HuH-7 (cell line): ENCODE measurements around the gene TMOD1.

Source experiments
- DNase-seq: peaks from one replicate; pipeline ENCODE4 v3.0.0; 2011; ENCODE audit warnings: low spot score

Gene TMOD1

DNA sequence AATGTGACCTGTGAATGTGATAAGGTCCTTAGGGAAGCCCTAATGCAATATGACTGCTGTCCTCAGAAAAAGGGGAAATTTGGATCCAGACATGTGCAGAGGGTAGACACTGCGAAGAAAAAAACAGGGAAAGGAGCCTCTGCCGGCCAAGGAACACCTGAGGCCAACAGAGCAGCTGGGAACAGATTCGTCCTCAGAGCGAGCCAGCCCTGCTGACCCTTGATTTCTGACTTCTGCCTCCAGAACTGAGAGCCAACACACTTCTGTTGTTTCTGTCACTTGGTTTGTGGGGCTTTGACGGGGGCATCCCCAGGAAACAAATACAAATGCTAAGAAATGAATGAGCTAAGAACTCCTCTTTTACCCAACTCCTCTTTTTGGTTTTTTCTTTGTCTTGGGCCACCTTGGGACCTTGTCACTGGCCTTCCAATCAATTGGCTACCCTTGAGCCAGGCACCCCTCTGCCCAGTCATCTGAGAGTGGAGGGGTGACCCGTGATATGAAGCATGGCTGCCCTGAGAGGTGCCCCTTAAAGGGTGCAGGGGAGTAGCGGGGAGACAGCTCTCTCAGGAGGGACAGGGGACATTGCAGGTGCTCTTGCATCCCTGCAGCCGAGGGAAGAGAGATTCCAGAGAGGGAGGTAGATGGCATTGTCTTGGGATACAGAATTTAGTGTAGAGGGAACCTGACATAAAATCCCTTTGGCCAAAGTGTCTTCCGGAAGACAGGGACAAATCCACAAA, 16.9 kb downstream of the TMOD1 start:
- DNase-seq = no peak

DNA sequence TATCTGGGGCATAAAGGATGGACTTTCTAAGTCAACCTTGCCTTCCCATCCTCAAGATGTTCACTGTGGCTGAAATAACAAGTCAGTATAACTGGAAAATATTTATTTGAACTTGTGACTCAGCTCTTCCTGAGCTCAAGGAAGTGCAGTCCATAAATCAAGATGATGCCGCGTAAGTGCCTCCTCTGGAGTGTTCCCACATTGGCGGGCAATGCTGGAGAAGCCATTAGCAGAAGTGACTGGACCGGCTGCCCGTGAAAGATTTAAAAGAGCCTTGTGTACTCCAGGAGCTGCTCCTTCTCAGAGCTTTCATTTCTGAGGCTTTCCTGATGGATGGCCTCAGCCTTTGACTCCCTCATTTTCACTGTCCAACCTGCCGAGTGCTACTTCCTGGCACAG, 17.4 kb downstream of the TMOD1 start:
- DNase-seq = no peak

DNA sequence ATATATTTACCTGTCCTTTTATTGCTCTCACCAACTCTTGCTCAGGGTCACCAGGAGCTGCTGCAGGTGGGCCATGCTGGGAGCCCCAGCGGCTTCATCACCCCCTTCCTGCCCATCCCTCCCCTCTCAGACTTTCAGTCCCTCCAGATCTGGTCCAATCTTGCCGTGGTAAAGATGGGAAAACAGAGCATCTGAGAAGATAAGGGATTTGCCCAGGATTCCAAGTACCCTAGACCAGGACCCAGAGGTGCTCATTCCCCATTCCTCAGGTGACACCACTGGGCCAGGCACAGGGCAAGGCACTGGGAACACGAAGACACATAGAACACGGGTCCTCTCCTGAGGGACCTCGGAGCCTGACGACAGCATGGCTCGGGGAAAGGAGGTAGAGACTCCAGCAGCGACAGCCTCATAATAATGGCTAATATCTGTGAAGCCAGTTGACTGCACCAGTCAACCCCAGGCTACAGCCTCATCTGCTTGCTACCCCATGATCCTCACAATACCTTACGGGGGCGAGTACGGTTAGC, 18.0 kb downstream of the TMOD1 start:
- no peak for DNase-seq

DNA sequence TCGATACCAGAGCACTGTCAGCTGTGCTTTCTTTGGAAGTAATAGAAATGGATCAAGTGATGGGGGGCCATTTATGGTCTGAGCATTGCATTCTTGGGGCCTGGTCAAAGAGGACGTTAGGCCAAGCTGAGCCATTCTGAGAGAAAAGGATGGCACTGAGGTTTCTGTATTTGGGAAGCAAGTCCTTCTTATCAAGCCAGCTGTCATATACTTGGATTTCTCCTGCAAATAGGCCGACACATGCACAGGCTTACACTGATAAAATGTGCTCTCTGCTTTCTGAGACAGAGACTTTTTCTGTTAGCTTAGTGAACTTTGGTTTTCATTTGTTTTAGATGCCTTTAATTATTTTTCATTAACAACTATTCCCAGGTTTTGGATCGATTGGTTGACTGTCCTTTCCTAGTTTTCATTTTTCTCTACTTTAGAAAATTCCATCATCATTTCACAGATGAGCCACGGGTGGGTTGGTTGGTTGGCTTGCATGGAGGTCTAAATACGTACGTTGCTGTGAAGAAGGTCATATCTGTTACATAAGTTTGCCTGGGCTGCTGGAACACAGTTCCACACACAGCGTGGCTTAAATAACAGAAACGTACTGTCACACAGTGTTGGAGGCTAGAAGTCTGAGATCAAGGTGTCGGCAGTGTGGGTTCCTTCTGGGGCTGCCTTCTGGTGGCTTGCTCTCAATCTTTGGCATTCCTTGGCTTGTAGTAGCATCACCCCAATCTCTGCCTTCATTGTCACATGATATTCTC, 20.3 kb downstream of the TMOD1 start:
- no peak for DNase-seq

DNA sequence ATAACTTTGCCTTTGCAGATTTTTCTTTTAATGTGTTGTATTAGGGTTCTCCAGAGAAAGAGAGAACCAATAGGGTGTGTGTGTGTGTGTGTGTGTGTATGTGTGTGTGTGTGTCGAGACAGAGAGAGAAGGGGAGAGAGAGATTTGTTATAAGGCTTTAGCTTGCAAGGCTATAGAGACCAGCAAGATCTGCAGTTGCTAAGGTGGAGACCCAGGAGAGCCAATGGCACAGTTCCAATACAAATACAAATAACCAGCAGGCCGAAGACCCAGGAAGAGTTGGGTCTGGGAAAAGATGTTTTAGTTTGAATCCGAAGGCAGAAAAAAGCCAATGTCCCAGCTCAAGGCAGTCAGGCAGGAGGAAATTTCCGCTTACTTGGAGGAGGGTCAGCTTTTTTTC, 23.0 kb downstream of the TMOD1 start:
- DNase-seq = no peak

DNA sequence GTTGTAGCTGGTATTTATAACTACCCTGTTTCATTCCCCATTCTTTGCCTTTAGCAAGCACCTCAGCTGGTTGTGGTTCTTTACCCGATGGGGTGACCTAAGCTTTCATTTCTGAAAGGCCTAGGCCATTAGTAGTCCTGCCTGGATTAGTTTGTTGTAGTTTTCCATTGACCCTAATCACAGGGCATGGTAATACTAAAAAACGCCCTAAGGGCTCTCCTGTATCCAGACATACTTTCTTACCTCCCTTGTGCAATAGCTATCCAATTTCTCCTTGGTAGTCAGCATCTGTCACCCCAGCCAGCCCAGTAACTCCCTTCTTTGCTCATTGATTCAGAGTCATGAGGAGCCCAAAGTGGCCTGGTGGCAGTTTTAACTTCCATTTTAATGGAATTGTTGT, 24.0 kb downstream of the TMOD1 start:
- no peak for DNase-seq

DNA sequence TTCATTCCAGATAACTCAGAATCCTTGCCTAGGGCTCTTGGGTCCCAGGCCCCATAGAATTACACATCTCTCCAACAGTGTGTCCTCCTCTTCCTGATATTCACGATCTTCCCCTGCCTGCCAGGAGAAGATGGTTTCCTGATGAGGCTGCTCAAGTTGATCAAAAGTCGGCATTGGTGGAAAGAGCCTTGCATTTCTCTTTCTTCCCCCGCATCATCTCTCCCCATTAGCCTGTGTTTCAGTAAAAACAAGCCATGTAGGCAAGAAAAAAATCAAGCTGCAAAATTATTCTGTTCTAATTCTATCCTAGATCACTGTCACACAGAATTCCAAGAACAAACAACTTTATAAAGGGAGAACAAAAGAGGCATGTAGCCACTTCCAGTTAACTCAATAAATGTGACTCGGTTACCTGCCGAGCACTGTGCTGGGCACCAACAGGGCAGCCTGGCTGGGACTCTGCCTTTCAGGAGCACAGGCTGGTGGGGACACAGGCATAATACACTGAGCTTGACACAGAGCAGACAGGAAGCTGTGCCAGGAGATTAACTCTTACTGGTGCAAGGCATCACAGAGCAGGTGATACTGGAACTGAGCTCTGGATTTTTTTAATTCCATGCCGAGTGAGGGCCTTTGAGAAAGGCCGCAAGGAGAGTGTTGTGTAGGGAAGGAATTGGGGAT, 25.6 kb downstream of the TMOD1 start:
- DNase-seq = no peak

DNA sequence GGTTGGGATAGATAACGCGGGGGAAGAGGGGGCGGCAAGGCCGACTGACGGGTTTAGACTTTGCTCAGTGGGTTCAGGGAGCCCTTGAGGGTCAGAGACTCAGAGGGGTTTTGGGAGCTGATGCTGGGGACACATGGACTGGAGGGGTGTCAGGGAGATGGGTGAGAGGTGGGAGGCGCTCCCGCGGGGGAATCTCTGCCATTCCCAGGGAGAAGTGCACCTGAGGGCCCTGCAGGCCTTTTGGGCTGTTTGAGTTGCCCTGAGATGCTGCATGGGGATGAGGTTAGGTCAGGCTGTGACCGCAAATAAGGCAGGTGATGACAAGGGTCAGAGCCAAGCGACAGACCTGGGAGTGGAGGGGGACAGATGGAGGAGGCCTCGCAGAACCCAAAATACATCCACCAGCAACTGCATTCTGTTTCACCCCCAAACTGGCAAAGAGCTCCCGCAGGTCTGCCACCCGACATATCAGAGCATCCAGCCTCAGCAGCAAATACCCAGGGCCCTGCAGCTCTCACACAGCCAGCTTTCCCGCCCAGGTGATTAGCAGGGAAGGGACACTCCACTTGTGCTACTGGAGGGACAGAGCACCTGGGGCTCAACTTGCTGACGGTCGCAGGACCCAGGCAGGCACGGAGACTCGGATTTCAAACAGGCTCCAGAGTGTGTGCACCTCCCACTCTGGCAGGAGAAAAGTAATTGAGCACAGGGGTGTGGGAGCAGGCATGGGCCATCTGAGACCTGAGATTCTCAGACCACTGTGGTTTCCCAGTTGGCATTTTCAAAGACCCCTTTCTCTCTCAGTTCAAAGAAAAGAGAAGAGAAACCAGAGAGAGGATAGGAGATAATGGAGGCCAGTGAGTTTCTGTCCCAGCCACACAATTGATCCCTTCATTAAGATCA, 26.4 kb downstream of the TMOD1 start:
- no peak for DNase-seq

DNA sequence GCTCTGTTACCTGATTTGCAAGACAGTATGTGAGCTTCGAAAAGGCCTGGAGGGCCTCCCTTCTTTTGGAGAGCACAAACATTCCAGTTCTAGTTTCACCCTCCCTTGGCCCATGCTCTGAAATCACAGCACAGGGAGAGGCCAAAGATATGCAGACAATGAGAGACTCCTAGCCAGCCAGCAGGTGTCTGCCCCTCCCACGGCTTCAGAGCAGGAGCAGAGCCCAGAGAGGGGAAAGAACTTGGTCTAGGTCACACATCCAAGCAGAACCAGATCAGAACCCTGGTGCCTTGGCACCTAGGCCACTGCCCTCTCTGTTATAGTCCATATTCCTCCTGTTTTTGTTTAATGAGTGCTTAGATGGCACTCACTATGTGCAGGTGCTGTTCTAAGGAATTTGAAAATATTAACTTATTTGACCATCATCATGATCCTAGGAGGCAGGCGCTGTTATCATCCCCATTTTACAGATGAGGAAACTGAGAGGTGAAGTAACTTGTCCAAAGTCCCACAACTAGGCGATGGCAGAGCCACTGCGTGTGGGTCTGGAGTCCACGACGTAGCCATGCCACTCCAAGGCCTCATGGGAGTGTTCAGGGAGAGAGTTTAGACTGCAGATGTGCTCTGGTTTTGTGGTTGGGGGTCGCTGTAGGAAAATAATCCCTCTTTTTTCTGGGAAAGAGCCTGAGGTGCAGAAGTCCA, 27.2 kb downstream of the TMOD1 start:
- no peak for DNase-seq

DNA sequence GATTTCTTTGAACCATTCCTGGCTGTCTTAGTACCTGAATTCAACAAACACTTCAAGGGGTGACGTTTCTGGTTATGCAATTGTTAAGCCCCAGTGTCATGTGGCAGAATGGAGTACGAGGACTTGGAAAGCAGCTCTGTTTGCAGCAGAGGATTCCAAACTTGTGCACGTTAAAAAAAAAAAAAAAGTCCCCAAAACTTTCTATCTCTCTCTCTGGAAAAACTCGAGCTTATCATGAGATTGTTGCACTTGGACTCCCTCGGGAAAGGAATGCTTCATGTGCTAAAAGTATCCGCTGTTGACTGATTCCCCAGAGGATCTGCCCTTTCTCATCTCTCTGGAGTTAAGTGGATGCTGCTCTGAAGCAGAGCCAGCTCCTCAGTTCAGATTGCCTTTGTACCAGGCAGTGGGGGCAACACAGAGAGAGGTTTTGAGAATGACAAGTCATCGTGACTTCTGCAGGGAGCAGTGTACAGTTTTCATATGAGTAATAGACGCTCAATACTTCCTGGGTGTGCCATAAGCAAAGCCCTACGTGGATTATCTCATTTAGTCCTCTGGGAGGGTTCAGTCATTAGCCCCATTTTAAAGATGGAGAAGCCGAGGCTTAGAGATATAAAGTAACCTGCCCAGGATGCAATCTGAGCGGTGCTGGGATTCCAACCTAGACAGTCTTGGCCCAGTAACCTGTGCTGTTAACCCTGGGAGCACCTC, 28.1 kb downstream of the TMOD1 start:
- DNase-seq = no peak

DNA sequence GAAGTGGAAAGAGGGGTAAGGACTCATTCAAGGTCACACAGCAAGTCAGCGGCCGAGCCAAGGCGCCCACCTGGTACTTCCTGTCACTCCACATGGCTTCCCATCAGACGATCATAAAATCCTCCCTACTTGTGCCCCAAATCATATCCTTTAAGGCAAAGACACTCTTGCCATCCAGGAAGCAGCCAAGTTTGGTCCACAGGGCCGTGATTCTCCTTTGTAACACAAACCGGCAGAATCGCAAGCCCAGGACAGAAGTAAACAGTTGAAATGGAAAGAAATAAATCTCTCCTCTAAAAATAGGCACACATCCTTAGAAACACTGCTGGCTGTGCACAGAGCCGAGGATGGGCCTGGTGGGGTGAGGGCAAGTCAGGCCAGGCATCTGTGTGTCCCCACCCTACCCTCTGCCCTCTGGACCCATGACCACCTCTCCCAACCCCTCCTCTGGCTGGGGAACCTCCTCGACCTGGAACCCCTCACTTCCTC, 30.5 kb downstream of the TMOD1 start:
- no peak for DNase-seq

DNA sequence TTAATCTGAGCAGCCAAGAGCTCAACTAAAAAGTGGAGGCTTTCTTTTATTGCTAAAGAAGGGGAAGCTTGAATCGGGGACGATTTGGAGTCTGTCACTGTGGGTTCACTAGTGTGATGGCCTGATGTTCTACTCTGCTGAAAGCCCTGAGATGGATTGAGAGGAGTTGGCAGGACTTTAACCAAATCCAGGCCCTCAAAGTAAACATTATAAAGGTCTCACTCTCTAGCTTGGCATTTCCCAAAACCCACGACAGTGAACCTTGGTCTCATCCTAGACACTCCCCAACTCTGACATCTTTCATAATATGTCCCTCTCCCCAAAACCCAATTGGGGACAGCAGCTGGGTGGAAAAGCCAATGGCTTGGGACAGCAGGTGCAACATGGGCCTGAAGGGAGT, 32.7 kb downstream of the TMOD1 start:
- DNase-seq = no peak

DNA sequence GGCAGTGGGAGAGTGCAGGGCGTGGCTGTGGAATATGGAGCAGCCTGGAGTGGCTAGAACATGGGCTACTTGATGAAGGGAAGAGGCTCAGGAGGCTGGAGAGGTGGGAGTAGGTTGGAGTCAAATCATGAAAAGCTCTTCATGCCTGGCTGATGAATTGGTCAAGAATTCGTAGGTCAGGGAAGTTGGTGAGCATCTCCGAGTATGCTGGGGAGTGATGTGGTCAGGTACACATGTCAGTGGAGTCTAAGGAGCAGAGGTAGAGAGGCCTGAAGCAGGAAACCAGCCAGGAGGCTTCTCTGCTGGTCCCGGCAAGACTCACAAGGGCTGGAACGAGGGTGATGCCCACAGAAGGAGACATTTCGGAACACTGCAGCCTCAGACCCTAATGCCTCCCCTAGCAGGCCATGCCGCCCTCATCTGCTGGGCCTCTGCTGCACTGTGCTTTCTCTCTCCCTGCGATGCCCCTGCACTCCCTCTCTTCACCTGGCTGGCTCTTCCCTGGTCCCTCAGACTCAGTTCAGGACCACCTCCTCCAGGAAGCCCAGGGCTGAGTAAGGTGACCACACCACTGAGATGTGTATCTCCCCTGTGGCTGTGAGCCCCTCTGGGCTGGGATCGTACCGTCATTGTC, 33.6 kb downstream of the TMOD1 start:
- no peak for DNase-seq

DNA sequence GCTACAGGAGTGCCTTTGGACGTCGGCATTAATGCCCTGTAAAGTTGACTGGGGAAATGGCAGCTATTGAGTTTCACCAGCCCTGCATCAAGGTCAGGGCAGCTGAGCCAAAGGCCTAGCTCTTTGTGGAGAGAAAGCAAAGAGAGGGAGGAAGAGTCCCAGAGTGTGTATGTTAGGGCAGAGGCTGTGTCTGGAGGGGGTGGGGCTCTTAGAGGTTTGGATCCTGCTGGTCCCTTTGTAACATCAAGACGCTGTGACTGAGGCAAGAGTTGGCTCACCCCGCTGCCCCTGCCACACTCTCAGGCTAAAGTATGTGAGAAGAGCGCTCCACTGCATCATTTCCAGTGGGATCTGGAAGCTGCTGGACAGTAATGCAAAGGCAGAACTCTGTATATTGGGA, 34.3 kb downstream of the TMOD1 start:
- DNase-seq = no peak

DNA sequence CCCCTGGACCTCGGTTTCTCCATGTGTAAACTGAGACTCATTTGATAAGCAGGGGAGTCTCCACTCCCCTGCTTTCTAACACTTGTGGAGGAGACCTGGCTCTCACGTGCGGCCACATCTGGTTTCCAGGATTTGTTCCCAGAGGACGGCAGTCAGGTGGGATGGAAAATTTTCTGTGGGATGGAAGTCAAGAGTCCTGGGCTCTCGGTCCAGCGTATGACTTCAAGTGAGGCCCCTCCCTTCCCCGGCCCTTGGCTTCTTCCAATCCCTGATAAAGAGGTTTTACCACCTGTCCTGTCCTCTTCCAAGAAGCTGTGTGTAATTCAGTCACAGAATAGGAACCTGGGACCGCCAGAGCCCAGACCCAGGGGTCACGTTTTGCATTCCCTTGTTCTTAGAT, 35.0 kb downstream of the TMOD1 start:
- no peak for DNase-seq

DNA sequence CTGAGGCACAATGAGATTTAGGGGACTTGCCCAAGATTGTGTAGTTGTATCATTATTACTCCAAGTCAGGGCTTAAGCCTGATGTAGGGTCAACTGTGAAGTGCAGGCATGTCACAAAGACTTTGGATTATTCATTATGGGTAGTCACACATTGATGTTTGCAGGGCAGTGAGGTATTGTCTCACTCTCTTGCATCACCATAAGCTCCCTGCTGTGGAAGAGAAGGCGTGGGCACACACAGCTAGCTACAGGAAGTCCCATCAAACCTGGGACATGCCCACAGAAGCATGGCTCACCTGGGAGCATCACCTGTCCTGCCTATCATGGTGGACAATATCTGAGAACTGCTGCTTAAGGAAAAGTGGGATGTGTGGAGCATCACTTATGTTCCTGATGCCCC, 42.1 kb downstream of the TMOD1 start:
- DNase-seq = no peak

DNA sequence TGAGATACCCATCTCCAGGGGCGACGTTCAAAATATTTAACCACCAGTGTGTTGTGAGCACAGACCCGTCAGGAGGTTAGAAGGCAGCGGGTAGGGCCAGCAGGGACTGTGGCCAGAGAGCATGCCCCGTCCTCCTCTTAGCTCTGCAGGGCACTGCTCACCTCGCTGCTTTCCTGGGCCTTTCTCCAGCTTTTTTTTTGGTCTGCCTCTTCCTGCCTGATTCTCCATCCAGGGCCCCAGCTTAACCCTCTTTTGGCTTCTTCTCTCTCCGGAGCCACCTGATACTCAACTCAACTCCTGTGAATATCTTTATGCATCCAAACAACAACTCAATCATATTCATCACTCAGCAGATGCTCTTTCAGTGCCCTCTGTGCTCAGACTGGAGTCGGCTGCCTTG, 44.0 kb downstream of the TMOD1 start:
- DNase-seq = no peak

DNA sequence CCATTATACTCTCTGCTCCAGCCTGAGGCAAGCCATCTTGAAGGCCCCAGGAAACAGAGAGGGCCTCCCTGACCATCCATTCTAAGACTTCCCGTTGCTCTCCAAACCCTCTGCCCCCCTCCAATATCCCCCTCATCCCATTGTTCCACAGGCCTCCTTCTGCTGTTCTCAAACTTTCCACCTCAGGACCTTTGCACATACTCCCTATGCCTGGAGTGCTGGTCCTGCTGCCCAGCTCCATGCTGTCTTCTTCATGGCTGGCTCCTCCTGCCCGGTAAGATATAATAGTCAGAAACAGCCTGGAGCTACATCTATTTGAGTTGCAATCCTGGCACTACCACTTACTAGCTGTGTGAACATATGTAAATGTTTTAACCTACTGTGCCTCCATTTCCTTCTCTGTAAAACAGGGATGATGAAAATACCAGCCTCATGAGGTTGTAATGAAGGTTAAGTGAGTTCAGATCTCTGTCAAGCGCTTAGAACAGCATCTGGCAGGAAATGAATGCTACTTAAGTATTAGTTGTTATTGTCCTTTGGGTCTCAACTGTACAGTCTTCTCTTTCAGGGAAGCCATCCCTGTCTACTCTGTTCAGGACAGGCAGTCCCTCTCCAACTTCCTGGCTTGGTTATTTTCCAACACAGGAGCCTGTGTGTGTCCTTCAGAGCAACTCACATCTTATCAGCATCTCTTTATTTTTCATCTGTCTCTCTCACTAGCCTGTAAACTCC, 45.8 kb downstream of the TMOD1 start:
- no peak for DNase-seq

DNA sequence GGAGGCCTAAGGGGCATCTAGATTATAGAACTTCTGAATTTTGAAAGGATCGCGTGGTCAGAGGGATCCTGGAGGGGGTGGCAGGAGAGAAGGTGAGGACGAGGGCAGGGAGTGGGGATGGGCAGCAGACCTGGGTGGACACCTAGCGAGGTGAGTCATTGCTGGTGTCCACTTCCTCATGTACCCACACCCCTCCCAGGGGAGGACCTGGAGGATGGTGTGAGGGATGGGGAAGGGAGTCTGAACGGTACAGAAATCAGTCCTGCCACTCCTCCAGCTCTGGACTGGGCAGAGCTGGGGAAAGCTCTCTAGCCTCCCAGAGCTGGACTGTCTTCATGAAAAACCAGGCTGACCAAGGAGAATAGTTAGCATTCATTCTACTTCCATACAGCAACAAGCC, 46.9 kb downstream of the TMOD1 start:
- DNase-seq = no peak
